Breast epithelium (tissue), 3 donors: ENCODE results near the gene CPED1.

Source experiments
- CTCF ChIP-seq, 3 donors: fragments of 450-650 bp; IDR thresholded peaks; one replicate each; pipeline ENCODE4 v1.5.1; 2016 to 2017; ENCODE audit warnings: antibody characterized with exemption in 3 of 3, mild to moderate bottlenecking in 3 of 3, moderate library complexity in 3 of 3
- POLR2AphosphoS5 ChIP-seq, 3 donors: sonication (generic); formaldehyde crosslinking; IDR thresholded peaks; one replicate each; pipeline ENCODE4 v1.6.1; 2017; ENCODE audit warnings: antibody characterized with exemption in 3 of 3

GRCh38 chr7:121046009-121046408, 57.5 kb downstream of the CPED1 start:
- no peak for TF ChIP-seq CTCF (IDR thresholded peaks at IDR 0.05)
- no peak for TF ChIP-seq POLR2AphosphoS5 (IDR thresholded peaks at IDR 0.05)
